H9 (cell line): ENCODE results near the gene PEX7. TPM values are rescaled to one million over a fixed set of nuclear protein-coding genes. Genes with fewer than 3 reads are reported as not detected.

Experiments used
- DNase-seq: peaks from one replicate; pipeline ENCODE4 v3.0.0-alpha.2; 2017
- H2AFZ ChIP-seq: one replicate; pipeline ENCODE4 v1.6.1; 2013; ENCODE audit warnings: mild to moderate bottlenecking, low read length, control low read depth, moderate library complexity
- H2AK5ac ChIP-seq: 2 replicates; pipeline ENCODE4 v1.6.1; 2013; ENCODE audit warnings: low read length, control low read depth, mixed read lengths; ENCODE audit not compliant: insufficient read length
- H2BK120ac ChIP-seq: one replicate; pipeline ENCODE4 v1.6.1; 2013; ENCODE audit warnings: low read depth, mild to moderate bottlenecking, low read length, control low read depth, inconsistent platforms; ENCODE audit not compliant: poor library complexity, severe bottlenecking
- H2BK12ac ChIP-seq: 2 replicates; pipeline ENCODE4 v1.6.1; 2013; ENCODE audit warnings: low read length, control low read depth, mixed read lengths, low read depth; ENCODE audit not compliant: insufficient read length
- H2BK15ac ChIP-seq: 2 replicates; pipeline ENCODE4 v1.6.1; 2013; ENCODE audit warnings: low read depth, low read length, control low read depth
- H2BK20ac ChIP-seq: one replicate; pipeline ENCODE4 v1.6.1; 2013; ENCODE audit warnings: low read depth, mild to moderate bottlenecking, low read length, control low read depth, inconsistent platforms; ENCODE audit not compliant: poor library complexity, severe bottlenecking
- H2BK5ac ChIP-seq: 2 replicates; pipeline ENCODE4 v1.6.1; 2013; ENCODE audit warnings: low read length, control low read depth, mixed read lengths; ENCODE audit not compliant: insufficient read length
- H3K14ac ChIP-seq: 2 replicates; pipeline ENCODE4 v1.6.1; 2013; ENCODE audit warnings: low read length, control low read depth; ENCODE audit not compliant: insufficient read depth
- H3K18ac ChIP-seq: 2 replicates; pipeline ENCODE4 v1.6.1; 2013; ENCODE audit warnings: low read depth, mild to moderate bottlenecking, mixed read lengths, low read length, control low read depth; ENCODE audit not compliant: insufficient read length
- H3K23ac ChIP-seq: 2 replicates; pipeline ENCODE4 v1.6.1; 2013; ENCODE audit warnings: low read length, control low read depth, mixed read lengths, low read depth; ENCODE audit not compliant: insufficient read length
- H3K23me2 ChIP-seq: 2 replicates; pipeline ENCODE4 v1.6.1; 2013; ENCODE audit warnings: low read depth, mild to moderate bottlenecking, mixed read lengths, low read length, control low read depth; ENCODE audit not compliant: insufficient read length, poor library complexity, severe bottlenecking
- H3K27ac ChIP-seq: 2 replicates; pipeline ENCODE4 v1.5.1; 2013; ENCODE audit warnings: low read length, control low read depth, mixed read lengths, low read depth; ENCODE audit not compliant: insufficient read length
- H3K27me3 ChIP-seq: 2 replicates; pipeline ENCODE4 v1.6.1; 2013; ENCODE audit warnings: low read length, control low read depth, inconsistent platforms; ENCODE audit not compliant: insufficient read depth
- H3K4ac ChIP-seq: 2 replicates; pipeline ENCODE4 v1.6.1; 2013; ENCODE audit warnings: low read depth, mild to moderate bottlenecking, control low read depth, inconsistent platforms, low read length, moderate library complexity
- H3K4me1 ChIP-seq: 2 replicates; pipeline ENCODE4 v1.6.1; 2013; ENCODE audit warnings: low read length, control low read depth, inconsistent platforms; ENCODE audit not compliant: insufficient read depth
- H3K4me2 ChIP-seq: 2 replicates; pipeline ENCODE4 v1.6.1; 2013; ENCODE audit warnings: low read length, control low read depth, mixed read lengths; ENCODE audit not compliant: insufficient read length, insufficient read depth
- H3K56ac ChIP-seq: 2 replicates; pipeline ENCODE4 v1.6.1; 2013; ENCODE audit warnings: low read depth, mild to moderate bottlenecking, mixed read lengths, low read length, control low read depth; ENCODE audit not compliant: insufficient read length
- H3K79me1 ChIP-seq: 2 replicates; pipeline ENCODE4 v1.6.1; 2013; ENCODE audit warnings: low read depth, mild to moderate bottlenecking, moderate library complexity, low read length, control low read depth, inconsistent platforms; ENCODE audit not compliant: insufficient read depth, poor library complexity, severe bottlenecking
- H3K79me2 ChIP-seq: 2 replicates; pipeline ENCODE4 v1.6.1; 2013; ENCODE audit warnings: low read length, control low read depth, inconsistent platforms; ENCODE audit not compliant: insufficient read depth
- H3K9ac ChIP-seq: 2 replicates; pipeline ENCODE4 v1.6.1; 2013; ENCODE audit warnings: low read length, control low read depth, mixed read lengths; ENCODE audit not compliant: insufficient read length; ENCODE audit errors: extremely low read depth
- H3K9me3 ChIP-seq: one replicate; pipeline ENCODE4 v1.6.1; 2013; ENCODE audit warnings: low read depth, low read length, inconsistent platforms; ENCODE audit not compliant: control insufficient read depth
- H3T11ph ChIP-seq: one replicate; pipeline ENCODE4 v1.6.1; 2013; ENCODE audit warnings: mild to moderate bottlenecking, low read length, control low read depth, inconsistent platforms
- H4K20me1 ChIP-seq: one replicate; pipeline ENCODE4 v1.6.1; 2013; ENCODE audit not compliant: control insufficient read depth, insufficient read length, insufficient read depth
- H4K5ac ChIP-seq: 2 replicates; pipeline ENCODE4 v1.6.1; 2013; ENCODE audit warnings: low read depth, mild to moderate bottlenecking, mixed read lengths, low read length, control low read depth; ENCODE audit not compliant: insufficient read length
- H4K8ac ChIP-seq: replicated peaks from 2 replicates; pipeline ENCODE4 v1.6.1; 2013; ENCODE audit warnings: low read length, control low read depth, mixed read lengths, low read depth; ENCODE audit not compliant: insufficient read length
- H4K91ac ChIP-seq: 2 replicates; pipeline ENCODE4 v1.6.1; 2013; ENCODE audit warnings: low read depth, mild to moderate bottlenecking, moderate library complexity, mixed read lengths, low read length, control low read depth; ENCODE audit not compliant: insufficient read length
- H3K27ac Mint-ChIP-seq, 3 experiments: 2 replicates in 2 of 3; 3 replicates in 1 of 3; pipeline ENCODE4 v1.8.0; 2020 to 2021; ENCODE audit warnings: mixed read lengths in 3 of 3, mild to moderate bottlenecking in 1 of 3, moderate library complexity in 1 of 3
- H3K27me3 Mint-ChIP-seq: 2 replicates; pipeline ENCODE4 v1.8.0; 2021; ENCODE audit warnings: low read depth, mild to moderate bottlenecking, moderate library complexity, mixed read lengths
- H3K36me3 Mint-ChIP-seq, 3 experiments: 2 replicates in 2 of 3; 3 replicates in 1 of 3; pipeline ENCODE4 v1.8.0; 2020 to 2021; ENCODE audit warnings: low read depth in 3 of 3, mixed read lengths in 3 of 3; ENCODE audit not compliant: insufficient read depth in 1 of 3
- H3K4me1 Mint-ChIP-seq, 2 experiments: 2 replicates each; pipeline ENCODE4 v1.8.0; 2020; ENCODE audit warnings: mixed read lengths in 2 of 2
- H3K4me3 Mint-ChIP-seq, 2 experiments: 2 replicates in 1 of 2; 3 replicates in 1 of 2; pipeline ENCODE4 v1.8.0; 2020 to 2021; ENCODE audit warnings: mild to moderate bottlenecking in 2 of 2, mixed read lengths in 2 of 2, moderate library complexity in 1 of 2
- H3K9me3 Mint-ChIP-seq, 2 experiments: 2 replicates in 1 of 2; 3 replicates in 1 of 2; pipeline ENCODE4 v1.8.0; 2020; ENCODE audit warnings: mild to moderate bottlenecking in 2 of 2, mixed read lengths in 2 of 2, moderate library complexity in 1 of 2
- WGBS: extraction: QIAGEN DNeasy Blood & Tissue Kit; methylation state at CpG from one replicate; pipeline ENCODE4 v1.1.7; 2013; ENCODE audit warnings: missing lambda C conversion rate, low lambda C conversion rate, mixed read lengths; ENCODE audit not compliant: insufficient read length; ENCODE audit errors: extremely low coverage; 5-methylcytosine and 5-hydroxymethylcytosine counted together
- total RNA-seq: library from RNA; stranded (reverse); gene quantifications from 2 replicates; pipeline ENCODE4 v1.2.1, GENCODE V29; 2021
- TF ChIP-seq, protein P1 (sequence below): fragments of 200-600 bp; sonication (generic); conservative IDR thresholded peaks from 3 replicates; pipeline ENCODE4 v1.8.0; 2021; ENCODE audit warnings: antibody characterized with exemption, mild to moderate bottlenecking

Gene PEX7
- total RNA-seq, 1 experiment from 2014 or later: 8.4 TPM

DNA sequence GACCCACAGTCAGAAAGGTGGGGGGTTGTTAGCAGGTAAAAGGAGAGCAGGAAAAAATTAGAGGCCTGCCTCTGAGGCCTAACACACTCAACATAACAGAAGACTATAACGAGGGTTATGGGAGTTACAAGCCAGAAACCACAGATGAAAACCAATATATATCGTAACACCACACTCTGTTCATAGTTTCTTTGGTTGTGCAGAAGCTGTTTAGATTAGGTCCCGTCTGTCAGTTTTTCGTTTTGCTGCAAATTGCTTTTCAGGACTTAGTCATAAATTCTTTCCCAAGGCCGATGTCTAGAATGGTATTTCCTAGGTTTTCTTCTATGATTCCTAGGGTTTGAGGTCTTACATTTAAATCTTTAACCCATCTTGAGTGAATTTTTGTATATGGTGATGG, 26.4 kb upstream of the PEX7 start:
- WGBS: no CpG with 5 or more reads among the region's 5 CpGs
- Histone ChIP-seq H2BK5ac (no peak overlapping the region), H3K23ac (no peak overlapping the region), H3K18ac (no peak overlapping the region), H2BK120ac (no peak overlapping the region), H3K27ac (no peak overlapping the region), H3K9ac (no peak overlapping the region), H2BK15ac (no peak overlapping the region), H4K5ac (no peak overlapping the region), H2BK20ac (no peak overlapping the region), H2BK12ac (no peak overlapping the region), H2AK5ac (no peak overlapping the region), H3K56ac (no peak overlapping the region), H3K9me3 (no peaks in the 10 kb centered on the region), H4K20me1 (no peaks in the 10 kb centered on the region), H3K14ac (no peak overlapping the region), H3K23me2 (peaks cover 5% of the 10 kb centered on the region), H3K79me2 (no peaks in the 10 kb centered on the region), H3T11ph (no peak overlapping the region), H4K91ac (no peak overlapping the region), H2AFZ (no peak overlapping the region), H3K79me1 (no peaks in the 10 kb centered on the region), H3K4me2 (no peak overlapping the region), H3K4ac (no peak overlapping the region), H3K4me1 (no peaks in the 10 kb centered on the region), H3K27me3 (peaks cover 7% of the 10 kb centered on the region; the same call in 1 of the 2 replicates), H4K8ac (no peak overlapping the region)
- TF ChIP-seq, protein P1, sequence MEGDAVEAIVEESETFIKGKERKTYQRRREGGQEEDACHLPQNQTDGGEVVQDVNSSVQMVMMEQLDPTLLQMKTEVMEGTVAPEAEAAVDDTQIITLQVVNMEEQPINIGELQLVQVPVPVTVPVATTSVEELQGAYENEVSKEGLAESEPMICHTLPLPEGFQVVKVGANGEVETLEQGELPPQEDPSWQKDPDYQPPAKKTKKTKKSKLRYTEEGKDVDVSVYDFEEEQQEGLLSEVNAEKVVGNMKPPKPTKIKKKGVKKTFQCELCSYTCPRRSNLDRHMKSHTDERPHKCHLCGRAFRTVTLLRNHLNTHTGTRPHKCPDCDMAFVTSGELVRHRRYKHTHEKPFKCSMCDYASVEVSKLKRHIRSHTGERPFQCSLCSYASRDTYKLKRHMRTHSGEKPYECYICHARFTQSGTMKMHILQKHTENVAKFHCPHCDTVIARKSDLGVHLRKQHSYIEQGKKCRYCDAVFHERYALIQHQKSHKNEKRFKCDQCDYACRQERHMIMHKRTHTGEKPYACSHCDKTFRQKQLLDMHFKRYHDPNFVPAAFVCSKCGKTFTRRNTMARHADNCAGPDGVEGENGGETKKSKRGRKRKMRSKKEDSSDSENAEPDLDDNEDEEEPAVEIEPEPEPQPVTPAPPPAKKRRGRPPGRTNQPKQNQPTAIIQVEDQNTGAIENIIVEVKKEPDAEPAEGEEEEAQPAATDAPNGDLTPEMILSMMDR: no peak
- Mint-ChIP-seq H3K4me3 (no peak overlapping the region), H3K9me3 (no peaks in the 10 kb centered on the region; a peak in 1 of 5 replicates), H3K36me3 (peaks cover 0 to 2% (median 0%) of the 10 kb centered on the region in 3 experiments; a peak in 1 of 7 replicates), H3K4me1 (peaks cover 10 to 11% of the 10 kb centered on the region in 2 experiments), H3K27me3 (peaks cover 44% of the 10 kb centered on the region), H3K27ac (no peak overlapping the region)
- no peak for DNase-seq
